OCI-LY1 (cell line): ENCODE data around the gene SHANK3.

Source experiments
- H2AFZ ChIP-seq: fragments of 200-600 bp; sonication (generic), shearing (Covaris generic); 2 replicates; pipeline ENCODE4 v1.6.0; 2014; ENCODE audit warnings: antibody characterized with exemption, mild to moderate bottlenecking, low read length
- H3F3A ChIP-seq: fragments of 200-600 bp; sonication (generic), shearing (Covaris generic); 2 replicates; pipeline ENCODE4 v1.6.0; 2014; ENCODE audit warnings: mild to moderate bottlenecking, antibody characterized with exemption, low read length, moderate library complexity; ENCODE audit not compliant: insufficient read depth
- H3K27ac ChIP-seq: fragments of 200-600 bp; sonication (generic); 2 replicates; pipeline ENCODE4 v1.5.1; 2014; ENCODE audit warnings: low read length, mixed run types, mild to moderate bottlenecking, low read depth; ENCODE audit not compliant: poor library complexity, severe bottlenecking
- H3K27me3 ChIP-seq: fragments of 200-600 bp; sonication (generic); 2 replicates; pipeline ENCODE4 v1.6.0; 2014; ENCODE audit warnings: antibody characterized with exemption, mild to moderate bottlenecking, low read length, moderate library complexity; ENCODE audit not compliant: insufficient read depth
- H3K36me3 ChIP-seq: fragments of 200-600 bp; sonication (generic); 2 replicates; pipeline ENCODE4 v1.6.1; 2014; ENCODE audit warnings: mild to moderate bottlenecking, antibody characterized with exemption, low read length, moderate library complexity, mixed read lengths; ENCODE audit not compliant: insufficient read depth
- H3K4me1 ChIP-seq: fragments of 200-600 bp; sonication (generic); 2 replicates; pipeline ENCODE4 v1.5.1; 2014; ENCODE audit warnings: mild to moderate bottlenecking, low read length, moderate library complexity; ENCODE audit not compliant: insufficient read depth, severe bottlenecking
- H3K4me2 ChIP-seq: fragments of 200-600 bp; sonication (generic), shearing (Covaris generic); 2 replicates; pipeline ENCODE4 v1.6.1; 2014; ENCODE audit warnings: low read length
- H3K4me3 ChIP-seq: fragments of 200-600 bp; sonication (generic); 2 replicates; pipeline ENCODE4 v1.5.1; 2014; ENCODE audit warnings: low read length, low read depth, mild to moderate bottlenecking, mixed read lengths; ENCODE audit not compliant: poor library complexity, severe bottlenecking
- H3K79me2 ChIP-seq: fragments of 200-600 bp; shearing (Covaris generic); 2 replicates; pipeline ENCODE4 v1.6.1; 2016; ENCODE audit warnings: mixed run types, low read length, mixed read lengths; ENCODE audit not compliant: insufficient read depth
- H3K9ac ChIP-seq: fragments of 200-600 bp; sonication (generic), shearing (Covaris generic); 2 replicates; pipeline ENCODE4 v1.6.1; 2014; ENCODE audit warnings: mild to moderate bottlenecking, low read length, mixed read lengths
- H3K9me2 ChIP-seq: fragments of 200-600 bp; sonication (generic), shearing (Covaris generic); 2 replicates; pipeline ENCODE4 v1.6.1; 2014; ENCODE audit warnings: low read depth, mild to moderate bottlenecking, low read length, mixed read lengths
- H3K9me3 ChIP-seq: fragments of 200-600 bp; shearing (Covaris generic); 2 replicates; pipeline ENCODE4 v1.6.1; 2014; ENCODE audit warnings: low read length, mixed read lengths
- H4K20me1 ChIP-seq: fragments of 200-600 bp; sonication (generic), shearing (Covaris generic); 2 replicates; pipeline ENCODE4 v1.6.0; 2016; ENCODE audit warnings: mild to moderate bottlenecking, low read length; ENCODE audit not compliant: insufficient read depth
- EZH2 ChIP-seq: fragments of 200-600 bp; sonication (generic), shearing (Covaris generic); IDR thresholded peaks from 2 replicates; pipeline ENCODE4 v1.8.0; 2017; ENCODE audit warnings: borderline replicate concordance, mixed run types, mild to moderate bottlenecking, antibody characterized with exemption, low read length, moderate library complexity, mixed read lengths
- TF ChIP-seq, protein P1 (sequence below): fragments of 200-600 bp; sonication (generic), shearing (Covaris generic); IDR thresholded peaks from 2 replicates; pipeline ENCODE4 v1.5.1; 2017; ENCODE audit warnings: mild to moderate bottlenecking, antibody characterized with exemption, low read length, moderate library complexity, mixed read lengths

The SHANK3 gene

DNA sequence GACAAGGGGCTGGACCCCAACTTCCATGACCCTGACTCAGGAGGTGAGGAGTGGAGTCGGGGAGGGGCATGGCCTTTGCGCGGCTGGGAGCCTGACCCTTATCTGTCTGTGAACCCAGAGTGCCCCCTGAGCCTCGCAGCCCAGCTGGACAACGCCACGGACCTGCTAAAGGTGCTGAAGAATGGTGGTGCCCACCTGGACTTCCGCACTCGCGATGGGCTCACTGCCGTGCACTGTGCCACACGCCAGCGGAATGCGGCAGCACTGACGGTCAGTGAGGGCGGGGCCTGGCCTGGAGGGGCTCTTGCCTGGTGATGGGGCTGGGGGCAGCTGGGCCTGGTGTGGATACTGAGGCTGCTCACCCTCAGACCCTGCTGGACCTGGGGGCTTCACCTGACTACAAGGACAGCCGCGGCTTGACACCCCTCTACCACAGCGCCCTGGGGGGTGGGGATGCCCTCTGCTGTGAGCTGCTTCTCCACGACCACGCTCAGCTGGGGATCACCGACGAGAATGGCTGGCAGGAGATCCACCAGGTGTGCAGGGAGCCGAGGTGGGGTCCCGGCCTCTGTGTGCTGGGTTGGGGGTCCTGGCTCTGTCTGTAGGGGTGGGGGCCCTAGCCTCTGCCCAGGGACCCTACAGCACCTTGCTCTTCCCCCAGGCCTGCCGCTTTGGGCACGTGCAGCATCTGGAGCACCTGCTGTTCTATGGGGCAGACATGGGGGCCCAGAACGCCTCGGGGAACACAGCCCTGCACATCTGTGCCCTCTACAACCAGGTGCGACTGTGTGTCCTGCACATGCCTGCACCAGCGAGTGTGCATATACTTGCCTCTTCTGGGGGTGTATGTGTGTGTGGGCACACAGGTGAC is 6.3 kb downstream of the SHANK3 start:
- no peaks in the 10 kb centered on the region for H3K4me1 ChIP-seq
- no peaks in the 10 kb centered on the region for H3K36me3 ChIP-seq
- H2AFZ ChIP-seq, result no peak overlapping the region
- H3K9ac ChIP-seq, result no peak overlapping the region
- TF ChIP-seq, protein P1, sequence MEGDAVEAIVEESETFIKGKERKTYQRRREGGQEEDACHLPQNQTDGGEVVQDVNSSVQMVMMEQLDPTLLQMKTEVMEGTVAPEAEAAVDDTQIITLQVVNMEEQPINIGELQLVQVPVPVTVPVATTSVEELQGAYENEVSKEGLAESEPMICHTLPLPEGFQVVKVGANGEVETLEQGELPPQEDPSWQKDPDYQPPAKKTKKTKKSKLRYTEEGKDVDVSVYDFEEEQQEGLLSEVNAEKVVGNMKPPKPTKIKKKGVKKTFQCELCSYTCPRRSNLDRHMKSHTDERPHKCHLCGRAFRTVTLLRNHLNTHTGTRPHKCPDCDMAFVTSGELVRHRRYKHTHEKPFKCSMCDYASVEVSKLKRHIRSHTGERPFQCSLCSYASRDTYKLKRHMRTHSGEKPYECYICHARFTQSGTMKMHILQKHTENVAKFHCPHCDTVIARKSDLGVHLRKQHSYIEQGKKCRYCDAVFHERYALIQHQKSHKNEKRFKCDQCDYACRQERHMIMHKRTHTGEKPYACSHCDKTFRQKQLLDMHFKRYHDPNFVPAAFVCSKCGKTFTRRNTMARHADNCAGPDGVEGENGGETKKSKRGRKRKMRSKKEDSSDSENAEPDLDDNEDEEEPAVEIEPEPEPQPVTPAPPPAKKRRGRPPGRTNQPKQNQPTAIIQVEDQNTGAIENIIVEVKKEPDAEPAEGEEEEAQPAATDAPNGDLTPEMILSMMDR, result no peak
- TF ChIP-seq EZH2, result no peak
- H3K9me2 ChIP-seq, result no peaks in the 10 kb centered on the region
- H3F3A ChIP-seq, result no peaks in the 10 kb centered on the region
- no peak overlapping the region for H3K27ac ChIP-seq
- H3K79me2 ChIP-seq, result no peaks in the 10 kb centered on the region
- H3K27me3 ChIP-seq, result no peaks in the 10 kb centered on the region
- H4K20me1 ChIP-seq, result no peaks in the 10 kb centered on the region
- H3K9me3 ChIP-seq, result no peaks in the 10 kb centered on the region
- no peak overlapping the region for H3K4me3 ChIP-seq
- H3K4me2 ChIP-seq, result no peak overlapping the region

DNA sequence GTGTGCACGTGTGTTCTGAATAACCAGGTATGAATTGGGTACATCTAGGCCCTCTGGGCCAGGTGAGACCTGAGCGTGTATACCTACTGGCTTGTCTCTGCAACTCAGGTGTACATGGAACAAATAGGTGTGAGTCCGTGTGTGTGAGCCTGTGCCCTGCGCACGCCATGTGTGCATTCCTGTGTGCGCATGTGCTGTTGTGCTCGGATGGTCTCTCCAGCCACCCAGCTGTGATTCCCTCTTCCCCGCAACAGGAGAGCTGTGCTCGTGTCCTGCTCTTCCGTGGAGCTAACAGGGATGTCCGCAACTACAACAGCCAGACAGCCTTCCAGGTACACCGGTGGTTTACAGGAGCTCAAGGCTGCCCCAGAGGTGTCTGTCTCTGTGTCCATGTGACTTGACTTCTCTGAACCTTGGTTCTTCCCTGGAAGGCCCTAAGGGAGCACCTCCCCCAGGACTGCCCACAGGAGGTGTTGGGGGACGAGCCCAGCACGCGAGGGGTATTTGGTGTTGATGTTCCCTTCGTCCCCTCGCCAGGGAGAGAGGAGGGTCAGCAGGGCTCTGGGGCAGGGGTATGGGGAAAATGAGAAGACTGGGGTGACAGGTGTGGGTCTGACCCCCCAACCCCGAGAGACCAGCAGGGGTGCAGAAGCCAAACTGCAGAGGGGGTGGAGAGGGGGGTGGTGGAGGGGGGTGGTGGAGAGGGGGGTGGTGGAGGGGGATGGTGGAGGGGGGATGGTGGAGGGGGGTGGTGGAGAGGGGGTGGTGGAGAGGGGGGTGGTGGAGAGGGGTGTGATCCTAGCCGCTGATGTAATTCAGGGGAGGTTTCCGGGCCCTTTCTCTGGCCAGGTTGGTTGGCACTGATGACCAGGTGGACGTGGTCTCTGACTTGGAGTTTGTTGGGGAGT is 10.7 kb downstream of the SHANK3 start:
- peaks cover 10% of the 10 kb centered on the region for H3K4me1 ChIP-seq
- no peaks in the 10 kb centered on the region for H3K36me3 ChIP-seq
- H3K9me2 ChIP-seq, result no peaks in the 10 kb centered on the region
- no peak overlapping the region for H2AFZ ChIP-seq
- TF ChIP-seq, protein P1, result no peak
- no peak for TF ChIP-seq EZH2
- no peak overlapping the region for H3K4me2 ChIP-seq
- H3K79me2 ChIP-seq, result no peaks in the 10 kb centered on the region
- no peaks in the 10 kb centered on the region for H4K20me1 ChIP-seq
- H3K9me3 ChIP-seq, result no peaks in the 10 kb centered on the region
- H3K9ac ChIP-seq, result no peak overlapping the region
- no peaks in the 10 kb centered on the region for H3F3A ChIP-seq
- no peak overlapping the region for H3K27ac ChIP-seq
- H3K27me3 ChIP-seq, result no peaks in the 10 kb centered on the region
- no peak overlapping the region for H3K4me3 ChIP-seq

DNA sequence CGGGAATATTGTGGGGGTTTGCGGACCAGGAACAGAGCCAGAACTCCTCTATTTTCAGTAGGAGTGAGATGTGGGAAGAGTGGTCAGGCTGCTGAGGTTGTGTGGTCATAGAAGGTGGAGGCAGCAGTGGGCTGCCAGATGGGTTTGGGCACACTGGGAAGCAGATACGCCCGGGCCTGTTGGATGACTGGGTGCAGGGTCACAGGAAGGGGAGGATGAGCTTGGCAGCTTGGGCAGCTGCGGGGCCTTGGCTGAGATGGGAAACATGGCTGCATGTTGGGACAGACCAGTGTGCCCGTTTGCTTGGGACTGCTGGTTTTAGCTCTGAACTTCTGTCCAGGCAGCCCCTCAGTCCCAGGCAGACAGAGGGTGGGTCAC is 11.4 kb downstream of the SHANK3 start:
- TF ChIP-seq, protein P1, result no peak
- no peak for TF ChIP-seq EZH2
- no peaks in the 10 kb centered on the region for H3F3A ChIP-seq
- H3K4me1 ChIP-seq, result peaks cover 10% of the 10 kb centered on the region
- H3K9me2 ChIP-seq, result no peaks in the 10 kb centered on the region
- H2AFZ ChIP-seq, result no peak overlapping the region
- no peak overlapping the region for H3K4me2 ChIP-seq
- no peaks in the 10 kb centered on the region for H3K9me3 ChIP-seq
- H3K27ac ChIP-seq, result no peak overlapping the region
- H4K20me1 ChIP-seq, result no peaks in the 10 kb centered on the region
- no peaks in the 10 kb centered on the region for H3K27me3 ChIP-seq
- H3K79me2 ChIP-seq, result no peaks in the 10 kb centered on the region
- H3K36me3 ChIP-seq, result no peaks in the 10 kb centered on the region
- H3K9ac ChIP-seq, result no peak overlapping the region
- H3K4me3 ChIP-seq, result no peak overlapping the region
